ENCODE measurements around the gene ARHGEF7.

The ARHGEF7 gene

GRCh38 chr13:111228262-111229144, 113.4 kb downstream of the ARHGEF7 start:
- TF ChIP-seq CTCF (conservative IDR thresholded peaks at IDR 0.05; ENCODE audit: low read length) = no peak
- H3K4me3 ChIP-seq (ENCODE audit: low read length) = no peak overlapping the region
- no peak for DNase-seq (ENCODE audit: low read depth)

GRCh38 chr13:111230385-111230930, 115.3 kb downstream of the ARHGEF7 start:
- DNase-seq (ENCODE audit: low read depth) = no peak
- no peak for TF ChIP-seq CTCF (conservative IDR thresholded peaks at IDR 0.05; ENCODE audit: low read length)
- H3K4me3 ChIP-seq (ENCODE audit: low read length) = no peak overlapping the region

- no peak for DNase-seq (ENCODE audit: low read depth)
- H3K4me3 ChIP-seq (ENCODE audit: low read length) = no peak overlapping the region
- no peak for TF ChIP-seq CTCF (conservative IDR thresholded peaks at IDR 0.05; ENCODE audit: low read length)
These were observed 117.1 kb downstream of the ARHGEF7 start for GRCh38 chr13:111232191-111232590.

- DNase-seq (ENCODE audit: low read depth) = no peak
- no peak overlapping the region for H3K4me3 ChIP-seq (ENCODE audit: low read length)
- no peak for TF ChIP-seq CTCF (conservative IDR thresholded peaks at IDR 0.05; ENCODE audit: low read length)
These were observed 118.0 kb downstream of the ARHGEF7 start for GRCh38 chr13:111233080-111233479.

GRCh38 chr13:111239764-111240670, 124.9 kb downstream of the ARHGEF7 start:
- DNase-seq (ENCODE audit: low read depth) = no peak
- TF ChIP-seq CTCF (conservative IDR thresholded peaks at IDR 0.05; ENCODE audit: low read length) = no peak
- no peak overlapping the region for H3K4me3 ChIP-seq (ENCODE audit: low read length)

- TF ChIP-seq CTCF (conservative IDR thresholded peaks at IDR 0.05; ENCODE audit: low read length) = no peak
- no peak for DNase-seq (ENCODE audit: low read depth)
- H3K4me3 ChIP-seq (ENCODE audit: low read length) = no peak overlapping the region
These were observed 126.1 kb downstream of the ARHGEF7 start for GRCh38 chr13:111241006-111241755.

Measured in AG10803 (cell line).